MM.1S (cell line): ENCODE measurements around the gene C6orf62.
"Not testable (repeated sequence)": the region's sequence is repeated elsewhere in the genome, so short reads cannot be mapped to it uniquely, and the experiment has no call there.

Source experiments
- EZH2 ChIP-seq: fragments of 300-600 bp; sonication (generic); optimal IDR thresholded peaks from 2 replicates; pipeline ENCODE3; 2017; ENCODE audit warnings: low read depth, mild to moderate bottlenecking, antibody characterized with exemption, low read length, mixed read lengths
- EZH2phosphoT487 ChIP-seq: fragments of 300-600 bp; sonication (generic); IDR thresholded peaks from 2 replicates; pipeline ENCODE4 v1.6.1; 2018; ENCODE audit warnings: antibody characterized with exemption, low read length
- TF ChIP-seq, protein P1 (sequence below): fragments of 300-600 bp; sonication (generic); IDR thresholded peaks from 2 replicates; pipeline ENCODE4 v1.5.1; 2016; ENCODE audit warnings: antibody characterized with exemption, low read length, mixed read lengths

DNA sequence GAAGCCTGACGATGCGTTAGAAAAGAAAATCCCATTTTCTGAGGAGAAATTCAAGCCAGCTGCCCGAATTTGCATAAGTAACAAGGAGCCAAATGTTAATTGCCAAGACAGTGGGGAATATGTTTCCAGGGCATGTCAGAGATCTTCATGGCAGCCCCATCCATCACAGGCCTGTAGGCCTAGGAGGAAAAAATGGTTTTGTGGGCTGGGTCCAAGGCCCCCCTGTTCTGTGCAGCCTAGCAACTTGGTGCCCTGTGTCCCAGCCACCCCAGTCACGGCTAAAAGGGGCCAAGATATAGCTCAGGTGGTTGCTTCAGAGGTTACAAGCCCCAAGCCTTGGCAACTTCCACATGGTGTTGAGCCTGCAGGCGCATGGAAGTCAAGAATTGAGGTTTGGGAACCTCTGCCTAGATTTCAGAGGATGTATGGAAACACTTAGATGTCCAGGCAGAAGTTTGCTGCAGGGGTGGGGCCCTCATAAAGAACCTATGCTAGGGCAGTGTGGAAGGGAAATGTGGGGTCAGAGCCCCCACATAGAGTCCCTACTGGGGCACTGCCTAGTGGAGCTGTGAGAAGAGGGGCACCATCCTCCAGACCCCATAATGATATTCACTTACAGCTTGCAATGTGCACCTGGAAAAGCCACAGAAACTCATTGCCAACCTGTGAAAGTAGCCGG lies 12.6 kb upstream of the C6orf62 start:
- TF ChIP-seq, protein P1, sequence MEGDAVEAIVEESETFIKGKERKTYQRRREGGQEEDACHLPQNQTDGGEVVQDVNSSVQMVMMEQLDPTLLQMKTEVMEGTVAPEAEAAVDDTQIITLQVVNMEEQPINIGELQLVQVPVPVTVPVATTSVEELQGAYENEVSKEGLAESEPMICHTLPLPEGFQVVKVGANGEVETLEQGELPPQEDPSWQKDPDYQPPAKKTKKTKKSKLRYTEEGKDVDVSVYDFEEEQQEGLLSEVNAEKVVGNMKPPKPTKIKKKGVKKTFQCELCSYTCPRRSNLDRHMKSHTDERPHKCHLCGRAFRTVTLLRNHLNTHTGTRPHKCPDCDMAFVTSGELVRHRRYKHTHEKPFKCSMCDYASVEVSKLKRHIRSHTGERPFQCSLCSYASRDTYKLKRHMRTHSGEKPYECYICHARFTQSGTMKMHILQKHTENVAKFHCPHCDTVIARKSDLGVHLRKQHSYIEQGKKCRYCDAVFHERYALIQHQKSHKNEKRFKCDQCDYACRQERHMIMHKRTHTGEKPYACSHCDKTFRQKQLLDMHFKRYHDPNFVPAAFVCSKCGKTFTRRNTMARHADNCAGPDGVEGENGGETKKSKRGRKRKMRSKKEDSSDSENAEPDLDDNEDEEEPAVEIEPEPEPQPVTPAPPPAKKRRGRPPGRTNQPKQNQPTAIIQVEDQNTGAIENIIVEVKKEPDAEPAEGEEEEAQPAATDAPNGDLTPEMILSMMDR, result not testable (repeated sequence)
- TF ChIP-seq EZH2phosphoT487, EZH2: not testable (repeated sequence)
